Gastrocnemius medialis (tissue), 4 donors: ENCODE results near the gene ADSL.

Experiments
- POLR2A ChIP-seq, 2 donors: fragments of 450-650 bp; IDR thresholded peaks; one replicate each; pipeline ENCODE4 v1.6.1; 2017; ENCODE audit warnings: antibody characterized with exemption in 2 of 2, mild to moderate bottlenecking in 2 of 2, moderate library complexity in 2 of 2
- TF ChIP-seq, protein P1 (sequence below), 5 experiments: fragments of 450-650 bp in 3 of 5; fragments of 200-600 bp in 2 of 5; sonication (generic) in 2 of 5; IDR thresholded peaks in 4 of 5; conservative IDR thresholded peaks in 1 of 5; 1 replicate in 4 of 5; 2 replicates in 1 of 5; pipeline ENCODE4 v1.5.1; 2016 to 2019; ENCODE audit warnings: antibody characterized with exemption in 5 of 5, mild to moderate bottlenecking in 3 of 5, moderate library complexity in 3 of 5

DNA sequence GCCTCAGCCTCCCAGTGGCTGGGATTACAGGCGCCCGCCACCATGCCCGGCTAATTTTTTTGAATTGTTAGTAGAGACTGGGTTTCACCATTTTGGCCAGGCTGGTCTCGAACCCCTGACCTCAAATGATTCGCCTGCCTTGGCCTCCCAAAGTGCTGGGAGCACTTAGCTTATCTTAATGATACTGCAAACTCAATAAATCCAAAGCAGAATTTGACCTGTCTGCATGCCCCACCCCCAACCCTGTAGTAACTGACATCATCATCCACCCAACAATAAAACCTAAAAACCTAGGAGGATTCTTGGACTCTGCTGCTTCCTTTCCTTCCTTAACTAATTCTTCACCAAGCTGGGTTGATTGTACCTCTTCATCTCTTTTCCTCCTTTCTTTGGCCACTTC lies 6.3 kb upstream of the ADSL start:
- no peak for TF ChIP-seq POLR2A (IDR thresholded peaks at IDR 0.05)
- TF ChIP-seq, protein P1, sequence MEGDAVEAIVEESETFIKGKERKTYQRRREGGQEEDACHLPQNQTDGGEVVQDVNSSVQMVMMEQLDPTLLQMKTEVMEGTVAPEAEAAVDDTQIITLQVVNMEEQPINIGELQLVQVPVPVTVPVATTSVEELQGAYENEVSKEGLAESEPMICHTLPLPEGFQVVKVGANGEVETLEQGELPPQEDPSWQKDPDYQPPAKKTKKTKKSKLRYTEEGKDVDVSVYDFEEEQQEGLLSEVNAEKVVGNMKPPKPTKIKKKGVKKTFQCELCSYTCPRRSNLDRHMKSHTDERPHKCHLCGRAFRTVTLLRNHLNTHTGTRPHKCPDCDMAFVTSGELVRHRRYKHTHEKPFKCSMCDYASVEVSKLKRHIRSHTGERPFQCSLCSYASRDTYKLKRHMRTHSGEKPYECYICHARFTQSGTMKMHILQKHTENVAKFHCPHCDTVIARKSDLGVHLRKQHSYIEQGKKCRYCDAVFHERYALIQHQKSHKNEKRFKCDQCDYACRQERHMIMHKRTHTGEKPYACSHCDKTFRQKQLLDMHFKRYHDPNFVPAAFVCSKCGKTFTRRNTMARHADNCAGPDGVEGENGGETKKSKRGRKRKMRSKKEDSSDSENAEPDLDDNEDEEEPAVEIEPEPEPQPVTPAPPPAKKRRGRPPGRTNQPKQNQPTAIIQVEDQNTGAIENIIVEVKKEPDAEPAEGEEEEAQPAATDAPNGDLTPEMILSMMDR (IDR thresholded peaks at IDR 0.05 in 4 of 5, conservative IDR thresholded peaks at IDR 0.05 in 1 of 5), result no peak
